NCI-H345 treated with DMSO at 0.1 percent for 48 hours (cell line): ENCODE results near the gene OR2Y1.
"Not testable (repeated sequence)": the region's sequence is repeated elsewhere in the genome, so short reads cannot be mapped to it uniquely, and the experiment has no call there.

Source experiments
- DNase-seq: peaks from one replicate; lab custom pipeline; 2025; ENCODE audit not compliant: unreplicated experiment; lab: John Stamatoyannopoulos, UW

OR2Y1 gene, protein sequence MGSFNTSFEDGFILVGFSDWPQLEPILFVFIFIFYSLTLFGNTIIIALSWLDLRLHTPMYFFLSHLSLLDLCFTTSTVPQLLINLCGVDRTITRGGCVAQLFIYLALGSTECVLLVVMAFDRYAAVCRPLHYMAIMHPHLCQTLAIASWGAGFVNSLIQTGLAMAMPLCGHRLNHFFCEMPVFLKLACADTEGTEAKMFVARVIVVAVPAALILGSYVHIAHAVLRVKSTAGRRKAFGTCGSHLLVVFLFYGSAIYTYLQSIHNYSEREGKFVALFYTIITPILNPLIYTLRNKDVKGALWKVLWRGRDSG

DNA sequence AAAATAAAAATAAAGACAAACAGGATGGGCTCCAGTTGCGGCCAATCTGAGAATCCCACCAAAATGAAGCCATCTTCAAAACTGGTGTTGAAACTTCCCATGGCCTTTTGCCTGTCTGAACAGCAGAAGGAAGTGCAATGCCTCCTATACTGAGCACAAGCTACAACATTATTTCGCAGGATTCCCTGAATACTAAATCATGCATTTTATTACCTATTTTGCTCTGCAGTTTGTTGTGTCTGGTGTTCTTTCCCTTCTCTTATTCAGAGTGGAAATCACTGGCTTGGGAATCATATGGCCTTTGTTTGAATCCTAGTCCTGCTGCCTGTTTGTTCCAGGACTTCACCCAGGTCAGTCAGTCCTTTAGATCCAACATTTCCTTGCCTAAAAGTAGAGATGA, at the start of gene OR2Y1:
Gene OR2Y1, minus strand, starts transcription at position 101 of the 400 bp plus-strand sequence. Its CDS starts 0 bp downstream, at position 101.
- DNase-seq, result no peak

DNA sequence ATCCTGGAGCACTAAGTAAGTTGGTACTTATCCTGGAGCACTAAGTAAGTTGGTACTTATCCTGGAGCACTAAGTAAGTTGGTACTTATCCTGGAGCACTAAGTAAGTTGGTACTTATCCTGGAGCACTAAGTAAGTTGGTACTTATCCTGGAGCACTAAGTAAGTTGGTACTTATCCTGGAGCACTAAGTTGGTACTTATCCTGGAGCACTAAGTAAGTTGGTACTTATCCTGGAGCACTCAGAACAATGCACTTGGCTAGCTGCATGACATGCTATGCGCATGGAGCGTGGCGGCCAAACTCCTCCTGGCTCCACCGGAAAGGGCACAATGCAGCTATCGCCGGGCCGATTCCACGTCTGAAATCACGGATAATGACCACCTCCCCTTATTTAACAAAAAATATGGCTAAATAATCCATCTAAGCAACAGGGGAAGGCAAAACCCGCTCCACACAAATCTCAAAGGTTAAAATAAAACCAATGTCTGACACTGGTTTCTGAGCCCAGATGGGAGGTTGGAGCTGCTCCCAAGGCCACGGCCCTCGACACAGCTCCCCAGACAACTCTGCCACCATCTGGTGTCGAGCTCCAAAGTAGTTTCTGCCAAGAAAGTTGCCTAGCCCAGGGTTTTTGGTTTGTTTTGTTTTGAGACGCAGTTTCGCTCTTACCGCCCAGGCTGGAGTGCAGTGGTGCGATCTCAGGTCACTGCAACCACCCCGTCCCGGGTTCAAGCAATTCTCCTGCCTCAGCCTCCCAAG, 49.0 kb upstream of the OR2Y1 start:
- not testable (repeated sequence) for DNase-seq

DNA sequence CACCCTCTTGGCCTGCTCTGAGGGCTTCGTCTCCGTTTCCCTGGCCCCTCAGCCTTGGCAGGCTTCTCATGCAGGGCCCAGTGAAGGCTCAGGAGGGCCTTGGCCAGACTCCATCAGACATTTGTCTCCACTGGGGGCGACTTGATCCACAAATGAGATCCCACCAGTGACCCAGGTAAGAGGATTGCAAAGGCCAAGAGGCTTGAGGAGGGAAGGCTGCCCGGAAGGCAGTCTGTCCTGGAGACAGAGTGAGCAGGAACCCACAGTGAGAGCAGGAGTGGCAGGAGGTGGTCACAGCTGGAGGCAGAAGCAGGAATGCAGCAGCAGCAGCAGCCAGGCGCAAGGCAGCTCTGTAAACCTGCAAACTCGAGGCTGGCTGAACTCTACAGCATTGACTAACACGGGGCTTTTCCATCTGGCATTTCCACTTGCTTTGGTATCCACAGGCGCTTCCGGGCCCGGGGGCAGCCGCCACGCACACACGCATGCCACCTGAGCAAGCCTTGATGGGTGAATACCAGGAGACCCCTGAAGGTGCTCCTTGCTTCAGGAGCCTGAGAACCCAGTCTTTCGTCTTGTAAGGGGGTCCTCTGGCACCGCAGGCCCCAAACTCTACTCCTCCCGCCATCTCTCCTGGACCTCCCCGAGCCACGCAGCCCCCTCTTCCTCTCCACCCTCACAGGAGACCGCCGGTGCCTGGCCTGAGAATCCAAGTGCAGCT, 48.0 kb upstream of the OR2Y1 start:
- no peak for DNase-seq

DNA sequence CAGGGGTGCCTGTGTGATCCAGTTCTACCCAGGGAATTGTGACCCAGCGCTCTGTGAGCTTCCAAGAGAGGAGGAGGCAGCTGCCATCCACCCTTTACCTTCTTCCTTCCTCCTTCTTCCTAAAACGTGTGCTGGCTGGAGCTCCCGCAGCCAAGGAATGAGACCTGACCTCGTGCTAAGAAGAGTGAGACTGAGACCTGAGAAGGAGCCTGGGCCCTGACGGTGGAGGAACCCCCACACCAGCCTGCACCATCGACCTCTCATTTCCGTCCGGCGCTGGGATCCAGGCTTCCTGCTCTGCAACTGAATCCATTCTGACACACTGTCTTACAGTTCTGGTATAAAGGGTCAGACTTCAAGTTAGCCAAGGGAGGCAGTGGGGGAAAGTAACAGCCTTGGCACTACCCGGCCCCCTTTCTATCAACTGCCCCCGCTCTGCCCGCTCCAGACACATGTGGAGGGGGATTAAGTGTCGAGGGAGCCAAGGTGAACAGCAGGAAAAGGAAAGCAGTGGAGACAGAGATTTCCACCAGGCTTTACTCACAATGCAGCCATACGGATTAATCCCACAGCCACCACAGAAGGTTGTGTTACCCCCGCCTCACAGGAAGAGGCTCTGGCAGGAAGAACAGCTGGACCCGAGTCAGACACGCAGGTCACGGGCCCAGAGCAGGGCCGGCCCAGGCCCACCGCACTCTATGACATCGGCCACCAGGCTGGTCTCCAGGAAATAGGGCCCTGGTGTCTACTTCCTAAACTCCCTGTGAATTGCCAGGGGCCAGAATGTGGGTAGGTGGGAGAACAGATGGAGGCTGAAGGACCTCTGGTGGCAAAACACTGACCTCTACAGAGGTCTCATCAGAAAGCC, 46.9 kb upstream of the OR2Y1 start:
- DNase-seq, result no peak

DNA sequence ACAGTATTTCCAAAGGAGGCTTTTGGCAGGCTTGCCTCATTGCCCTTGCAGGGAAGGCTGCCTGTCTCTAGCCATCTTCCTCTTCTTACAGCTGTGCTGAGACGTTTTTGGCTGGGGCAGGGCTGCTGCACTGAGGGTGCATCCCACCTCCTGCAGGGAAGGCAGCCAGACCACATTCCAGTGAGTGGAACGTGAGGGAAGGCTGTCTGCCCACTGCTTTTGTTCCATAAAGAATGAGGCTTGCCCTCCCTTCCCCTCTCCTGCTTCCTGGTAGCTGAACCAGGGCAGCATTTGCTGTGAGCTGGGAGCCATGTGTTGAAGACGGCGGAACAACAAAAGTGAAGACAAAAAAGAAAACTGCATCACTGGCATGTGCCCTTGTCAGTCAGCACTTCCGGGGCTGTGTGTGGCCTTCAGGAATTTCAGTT, 46.0 kb upstream of the OR2Y1 start:
- no peak for DNase-seq

DNA sequence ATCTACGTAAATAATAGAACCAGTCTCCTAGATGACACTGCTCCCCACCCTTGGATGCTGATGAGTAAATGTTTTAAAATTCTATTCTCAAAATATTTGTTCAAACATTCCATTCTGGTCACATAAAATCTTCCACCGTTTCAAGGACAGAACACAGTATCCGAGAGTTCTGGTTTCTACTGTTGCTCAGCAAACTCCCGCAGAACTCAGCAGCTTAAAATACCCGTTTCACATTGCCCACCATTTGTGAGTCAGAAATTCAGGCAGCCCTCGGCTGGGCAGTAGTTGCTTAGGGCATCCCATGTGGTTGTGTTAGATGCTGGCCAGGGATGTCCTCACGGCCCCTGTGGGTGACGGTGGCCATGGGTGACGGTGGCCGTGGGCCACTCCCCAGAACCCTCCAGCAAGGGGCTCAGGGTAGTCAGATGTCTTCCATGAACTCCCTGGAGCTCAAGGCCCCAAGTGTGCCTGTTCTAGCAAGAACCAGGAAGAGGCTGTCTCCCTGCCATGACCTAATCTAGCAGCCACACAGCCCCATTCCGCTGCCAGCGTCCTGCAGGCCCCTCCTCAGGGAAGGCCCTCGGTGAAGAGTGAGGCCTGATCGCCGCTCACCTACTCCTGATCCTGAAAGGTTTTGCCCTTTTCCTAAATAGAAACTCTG, 45.4 kb upstream of the OR2Y1 start:
- no peak for DNase-seq

DNA sequence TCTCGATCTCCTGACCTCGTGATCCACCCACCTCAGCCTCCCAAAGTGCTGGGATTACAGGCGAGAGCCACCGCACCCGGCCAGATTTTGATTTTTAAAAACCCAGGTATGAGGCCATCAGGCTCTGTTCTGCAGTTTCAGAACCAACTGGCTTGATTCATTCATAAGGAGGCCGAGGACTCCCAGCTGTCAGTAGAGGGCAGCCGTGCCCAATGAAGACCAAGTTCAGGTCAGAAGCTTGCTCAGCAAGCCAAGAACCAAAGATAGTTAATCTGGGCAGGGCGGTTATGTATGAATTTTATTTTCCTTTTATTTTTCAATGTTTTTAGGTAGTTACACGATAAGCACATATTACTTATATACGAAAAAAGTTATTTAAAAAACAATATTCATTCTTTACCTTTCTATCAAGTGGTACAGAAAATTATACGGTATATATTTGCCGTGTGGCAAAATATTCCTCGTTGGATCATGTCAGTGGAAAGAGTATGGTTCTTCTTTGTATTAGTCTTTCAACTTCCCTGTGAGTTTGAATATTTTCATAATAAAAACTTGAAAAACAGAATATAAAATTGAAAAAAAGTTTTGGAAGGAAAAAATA, 44.7 kb upstream of the OR2Y1 start:
- no peak for DNase-seq

DNA sequence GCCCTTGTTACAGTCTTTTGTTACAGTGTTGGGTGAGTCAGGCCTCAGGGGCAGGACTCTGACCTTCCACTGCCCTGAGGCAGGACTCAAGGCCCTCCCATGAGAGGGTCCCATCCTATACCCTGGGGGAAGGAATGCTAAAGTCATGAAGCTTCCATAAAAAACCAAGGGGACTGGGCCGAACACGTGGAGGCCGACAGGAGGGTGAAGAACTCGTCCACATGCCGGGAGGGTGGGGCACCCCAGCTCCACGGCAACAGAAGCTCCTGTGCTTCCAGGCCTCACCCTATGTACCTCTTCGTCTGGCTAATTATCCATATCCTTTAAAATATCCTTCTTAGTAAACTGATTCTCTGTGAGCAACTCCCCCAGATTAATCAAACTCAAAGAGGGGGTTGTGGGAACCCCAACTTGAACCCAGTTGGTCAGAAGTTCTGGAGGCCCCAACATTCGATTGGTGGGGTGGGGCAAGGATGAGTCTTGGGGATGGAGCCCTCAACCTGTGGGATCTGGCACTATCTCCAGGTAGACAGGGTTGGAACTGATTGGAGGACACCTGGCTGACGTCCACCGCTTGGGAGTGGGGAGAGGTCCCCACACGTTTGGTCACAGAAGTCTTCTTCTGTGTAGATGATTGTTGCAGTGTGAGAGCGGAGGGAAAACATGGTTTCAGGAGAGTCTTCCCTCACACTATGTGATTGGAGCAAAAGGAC, 43.6 kb upstream of the OR2Y1 start:
- no peak for DNase-seq

DNA sequence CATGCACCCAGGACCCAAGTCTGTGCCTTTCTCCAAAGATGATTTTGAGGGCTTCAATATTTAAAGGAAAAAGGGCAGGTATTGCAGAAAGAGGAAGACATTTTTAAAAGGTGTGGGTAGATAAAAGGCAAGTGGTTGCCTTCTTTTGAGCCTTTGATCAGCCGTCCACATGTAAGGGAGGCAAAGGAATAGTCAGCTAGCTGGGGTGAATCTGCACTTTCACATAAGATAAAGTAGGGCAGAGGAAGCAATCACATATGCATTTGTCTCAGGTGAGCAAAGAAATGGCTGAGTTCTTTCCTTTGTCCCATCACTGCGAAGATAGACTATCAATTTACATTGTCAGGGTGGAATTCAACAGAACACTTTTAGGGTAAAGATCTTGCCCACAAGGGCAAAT, 42.9 kb upstream of the OR2Y1 start:
- no peak for DNase-seq

DNA sequence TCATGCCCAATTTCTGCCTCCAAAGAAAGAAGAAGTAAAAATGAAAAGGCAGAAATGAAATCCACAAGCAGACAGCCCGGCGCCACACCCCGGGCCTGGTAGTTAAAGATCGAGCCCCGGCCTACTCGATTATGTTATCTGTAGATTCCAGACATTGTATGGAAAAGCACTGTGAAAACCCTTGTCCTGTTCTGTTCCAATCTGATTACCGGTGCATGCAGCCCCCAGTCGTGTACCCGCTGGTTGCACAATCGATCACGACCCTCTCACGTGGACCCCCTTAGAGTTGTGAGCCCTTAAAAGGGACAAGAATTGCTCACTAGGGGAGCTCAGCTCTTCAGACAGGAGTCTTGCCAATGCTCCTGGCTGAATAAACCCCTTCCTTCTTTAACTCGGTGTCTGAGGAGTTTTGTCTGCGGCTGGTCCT, 42.1 kb upstream of the OR2Y1 start:
- DNase-seq, result not testable (repeated sequence)

DNA sequence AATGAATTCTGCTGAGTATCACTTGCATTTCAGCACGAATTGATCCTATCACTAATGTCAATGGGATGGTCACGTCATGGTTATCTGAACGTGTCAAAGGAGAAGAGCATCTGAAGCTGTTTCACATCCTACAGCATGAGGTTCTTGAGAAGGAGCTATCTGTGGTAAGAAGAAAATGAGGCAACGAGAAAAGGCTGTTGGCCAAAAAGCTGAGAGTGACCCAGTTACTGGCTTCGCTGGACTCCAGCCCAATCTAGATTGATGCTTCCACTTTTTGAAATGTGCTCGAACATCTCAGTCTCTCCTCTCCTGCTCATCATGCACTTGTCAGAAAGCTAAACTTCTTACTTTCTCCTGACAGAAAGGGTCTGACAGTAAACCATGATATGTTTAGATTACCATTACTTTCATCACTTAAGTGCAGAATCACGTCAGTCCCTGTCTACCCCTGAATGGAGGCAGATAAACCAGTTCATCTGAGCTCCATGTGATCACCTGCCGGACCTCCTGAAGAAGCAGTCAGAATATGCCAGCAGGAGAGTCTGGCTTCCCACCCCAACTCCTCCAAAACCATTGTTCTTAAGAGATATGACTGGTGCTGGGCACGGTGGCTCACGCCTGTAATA, 40.2 kb upstream of the OR2Y1 start:
- no peak for DNase-seq

DNA sequence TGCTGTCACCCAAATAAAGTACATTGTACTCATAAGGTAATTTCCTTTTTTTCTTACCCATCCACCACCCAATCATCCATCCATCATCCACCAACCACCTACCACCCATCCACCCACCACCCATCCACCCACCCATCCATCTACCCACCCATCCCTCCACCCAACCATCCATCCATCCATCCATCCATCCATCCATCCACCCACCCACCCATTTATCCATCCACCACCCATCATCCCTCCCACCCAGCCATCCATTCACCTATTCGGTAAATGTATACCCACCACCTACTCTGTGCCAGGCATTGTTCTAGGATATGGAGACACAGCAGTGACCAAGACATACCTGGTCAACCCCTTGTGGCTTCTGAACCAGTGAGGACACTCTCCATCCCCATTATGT, 37.6 kb upstream of the OR2Y1 start:
- DNase-seq, result no peak

DNA sequence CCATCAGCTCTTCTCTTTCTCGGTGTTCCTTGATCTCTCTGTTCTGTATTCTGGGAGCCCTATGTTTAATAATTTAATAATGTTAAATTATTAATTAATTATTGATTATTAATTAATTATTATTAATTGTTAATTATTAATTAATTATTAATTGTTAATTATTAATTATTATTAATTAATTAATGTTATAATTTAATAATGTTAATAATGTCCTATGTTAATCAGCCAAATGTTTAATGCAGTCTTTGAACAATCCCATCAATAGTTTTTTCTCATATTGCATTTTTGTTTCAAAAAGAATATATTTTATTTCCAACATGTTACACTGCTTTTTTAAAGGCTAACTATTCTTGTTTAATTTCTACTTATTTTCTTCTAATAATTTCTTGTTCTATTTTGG, 36.5 kb upstream of the OR2Y1 start:
- no peak for DNase-seq

DNA sequence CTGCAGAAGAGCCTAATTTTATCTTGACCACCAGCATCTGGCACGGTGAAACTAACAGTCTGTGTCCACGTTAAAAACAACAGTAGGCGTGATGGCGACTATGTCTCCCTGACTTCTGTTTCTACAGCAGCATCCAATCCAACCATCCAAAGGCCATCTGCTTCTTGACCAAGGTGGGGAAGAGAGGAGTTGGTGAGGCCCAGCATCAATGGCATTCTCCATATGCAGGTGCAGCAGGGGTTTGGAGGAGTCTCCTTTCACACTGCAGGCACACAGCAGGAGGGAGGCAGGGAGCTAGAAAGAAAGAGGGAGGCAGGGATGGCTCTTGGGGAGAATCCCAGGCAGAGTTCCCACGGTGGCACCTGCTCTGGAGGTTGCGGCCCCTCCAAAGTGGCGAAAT, 35.8 kb upstream of the OR2Y1 start:
- no peak for DNase-seq

DNA sequence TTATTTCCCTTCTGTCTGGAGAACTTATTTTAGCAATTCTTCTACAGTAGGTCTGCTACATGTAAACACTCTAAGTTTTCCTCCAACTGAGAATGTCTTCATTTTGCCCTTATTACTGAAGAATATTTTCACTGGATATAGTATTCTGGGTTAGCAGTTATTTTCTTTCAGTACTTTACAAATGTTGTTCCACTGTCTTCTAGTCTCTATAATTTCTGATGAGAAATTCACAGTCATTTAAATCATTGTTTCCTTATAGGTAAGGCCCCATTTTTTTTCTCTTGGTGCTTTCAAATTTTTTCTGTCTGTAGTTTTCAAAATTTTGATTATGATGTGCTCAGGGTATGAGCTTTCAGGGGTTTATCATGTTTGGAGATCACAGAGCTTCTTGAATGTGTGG, 32.0 kb upstream of the OR2Y1 start:
- DNase-seq, result no peak

DNA sequence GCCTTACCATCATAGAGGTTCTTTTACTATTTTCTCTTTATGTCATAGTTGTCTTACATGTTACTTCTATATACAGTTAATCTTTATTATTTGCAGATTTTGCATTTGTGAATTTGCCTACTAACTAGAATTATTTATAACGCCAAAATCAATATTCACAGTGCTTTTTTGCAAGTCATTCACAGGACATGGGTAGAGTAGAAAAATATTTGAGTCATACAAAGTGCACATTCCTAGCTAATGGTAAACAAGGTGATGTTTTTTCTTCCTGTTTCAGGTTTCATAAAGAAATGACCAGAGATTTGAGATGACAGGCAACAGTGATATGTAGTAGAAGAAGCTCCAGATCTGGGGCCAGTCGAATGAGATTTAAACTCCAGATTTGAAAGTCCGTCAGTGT, 30.0 kb upstream of the OR2Y1 start:
- no peak for DNase-seq

DNA sequence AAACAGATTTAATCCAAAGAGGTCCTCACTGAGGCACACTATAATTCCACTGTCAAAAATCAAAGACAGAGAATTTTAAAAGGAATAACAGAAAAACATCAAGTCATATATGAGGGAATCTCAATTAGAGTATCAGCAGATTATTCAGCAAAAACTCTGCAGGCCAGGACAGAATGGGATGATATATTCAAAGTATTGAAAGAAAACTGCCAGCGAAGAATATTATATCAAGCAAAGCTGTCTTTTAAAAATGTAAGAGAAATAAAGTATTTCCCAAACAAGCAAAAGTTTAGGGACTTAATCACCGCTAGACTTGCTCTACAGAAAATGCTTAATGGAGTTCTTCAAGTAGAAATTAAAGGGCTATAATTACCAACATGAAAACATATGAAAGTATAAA, 15.7 kb upstream of the OR2Y1 start:
- no peak for DNase-seq

DNA sequence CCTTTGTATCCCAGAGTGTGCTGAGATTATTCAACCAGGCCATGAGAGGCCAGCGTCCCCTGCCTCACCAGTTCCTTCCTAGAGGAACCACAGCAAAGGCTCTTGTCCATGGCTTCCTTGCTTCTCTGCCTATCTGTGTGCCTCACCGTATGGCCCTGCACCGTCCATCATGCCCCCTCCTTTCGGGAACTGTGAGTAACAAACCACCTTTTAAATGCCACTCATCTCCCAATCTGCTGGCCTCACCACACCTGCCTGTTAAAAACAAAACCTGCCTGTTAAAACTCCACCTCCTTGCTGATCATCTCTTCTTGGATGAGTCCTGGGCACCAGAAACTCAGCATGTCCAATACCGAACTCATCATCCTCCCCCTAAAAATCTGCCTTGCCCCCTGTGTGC, 4.4 kb upstream of the OR2Y1 start:
- no peak for DNase-seq

DNA sequence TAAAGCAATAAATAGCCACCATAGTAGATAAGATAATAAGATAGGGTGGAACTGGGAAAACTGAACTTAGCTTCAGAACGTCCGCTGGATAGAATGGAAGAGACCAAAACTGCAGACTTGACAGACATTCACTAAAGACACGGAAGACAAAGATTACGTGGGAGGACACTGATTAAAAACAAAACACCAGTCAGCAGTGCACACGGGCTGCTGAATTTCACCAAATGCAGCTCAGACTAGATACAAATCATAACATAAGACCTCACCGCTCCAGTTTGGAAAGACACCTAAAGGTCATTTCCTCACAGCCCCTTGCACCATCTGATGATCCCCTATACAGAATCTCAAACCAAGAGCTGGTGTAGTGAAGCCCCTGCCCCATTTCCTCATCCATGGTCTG, 2.9 kb upstream of the OR2Y1 start:
- no peak for DNase-seq
